ENCODE measurements around the gene GABRB3.

The GABRB3 gene

GRCh38 chr15:26670116-26670515, 102.8 kb downstream of the GABRB3 start:
- no peak for DNase-seq (ENCODE audit: low spot score)
- TF ChIP-seq CTCF (IDR thresholded peaks at IDR 0.05; ENCODE audit: extremely low read depth, insufficient read depth, missing control alignments) = no peak
- in situ Hi-C loops (cut with MboI; ENCODE audit: low pct_unique_long_range_greater_than_20kb, low sequenced_read_pairs, unreplicated experiment) = no loop called here

GRCh38 chr15:26667222-26667988, 105.5 kb downstream of the GABRB3 start:
- TF ChIP-seq CTCF (IDR thresholded peaks at IDR 0.05; ENCODE audit: extremely low read depth, insufficient read depth, missing control alignments) = no peak
- DNase-seq (ENCODE audit: low spot score) = no peak
- in situ Hi-C loops (cut with MboI; ENCODE audit: low pct_unique_long_range_greater_than_20kb, low sequenced_read_pairs, unreplicated experiment) = no loop called here

DNA sequence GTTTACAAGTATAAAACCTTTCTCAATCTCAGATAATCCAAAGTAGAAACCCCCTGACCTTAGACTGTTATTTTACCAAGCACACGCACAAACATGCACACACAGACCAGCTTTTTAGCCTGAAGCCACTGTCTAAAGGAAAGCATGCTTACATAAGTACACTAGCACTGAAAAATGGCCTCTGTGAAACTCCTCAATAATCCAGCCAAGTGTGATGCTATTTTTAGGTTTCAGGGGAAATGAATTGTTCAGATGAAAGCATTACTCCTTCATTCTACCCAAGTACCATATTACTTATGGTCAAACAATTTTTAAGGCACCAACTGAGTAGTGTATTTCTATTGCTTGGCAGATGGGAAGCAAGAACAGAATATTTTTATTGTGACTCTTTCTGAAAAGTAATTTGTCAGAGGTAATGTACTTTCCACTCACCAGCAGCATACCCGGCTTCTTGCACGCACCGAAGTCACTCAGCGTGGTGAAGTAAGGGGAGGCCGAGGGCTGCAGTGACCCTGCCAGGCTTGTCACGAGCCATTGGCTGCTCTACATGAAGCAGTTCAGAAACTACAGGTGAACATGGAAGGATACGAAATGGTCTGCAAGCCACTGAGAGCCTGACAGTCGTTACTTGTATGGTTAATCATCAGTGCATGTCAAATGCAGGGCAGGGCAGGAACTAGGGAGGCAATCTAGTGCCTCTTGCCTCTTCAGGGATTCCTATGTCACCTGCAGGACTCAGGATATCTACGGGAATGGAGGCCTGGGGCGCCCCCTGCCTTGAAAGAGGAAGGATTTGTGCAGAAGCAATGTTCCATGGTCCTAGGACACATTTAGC, 106.7 kb downstream of the GABRB3 start:
- in situ Hi-C loops (cut with MboI; ENCODE audit: low pct_unique_long_range_greater_than_20kb, low sequenced_read_pairs, unreplicated experiment) = no loop called here
- TF ChIP-seq CTCF (IDR thresholded peaks at IDR 0.05; ENCODE audit: extremely low read depth, insufficient read depth, missing control alignments) = no peak
- no peak for DNase-seq (ENCODE audit: low spot score)

- in situ Hi-C loops (cut with MboI; ENCODE audit: low pct_unique_long_range_greater_than_20kb, low sequenced_read_pairs, unreplicated experiment) = no loop called here
- no peak for TF ChIP-seq CTCF (IDR thresholded peaks at IDR 0.05; ENCODE audit: extremely low read depth, insufficient read depth, missing control alignments)
- DNase-seq (ENCODE audit: low spot score) = no peak
Measured at GRCh38 chr15:26662283-26662682, 110.6 kb downstream of the GABRB3 start.

GRCh38 chr15:26661748-26662147, 111.1 kb downstream of the GABRB3 start:
- TF ChIP-seq CTCF (IDR thresholded peaks at IDR 0.05; ENCODE audit: extremely low read depth, insufficient read depth, missing control alignments) = no peak
- in situ Hi-C loops (cut with MboI; ENCODE audit: low pct_unique_long_range_greater_than_20kb, low sequenced_read_pairs, unreplicated experiment) = no loop called here
- no peak for DNase-seq (ENCODE audit: low spot score)

DNA sequence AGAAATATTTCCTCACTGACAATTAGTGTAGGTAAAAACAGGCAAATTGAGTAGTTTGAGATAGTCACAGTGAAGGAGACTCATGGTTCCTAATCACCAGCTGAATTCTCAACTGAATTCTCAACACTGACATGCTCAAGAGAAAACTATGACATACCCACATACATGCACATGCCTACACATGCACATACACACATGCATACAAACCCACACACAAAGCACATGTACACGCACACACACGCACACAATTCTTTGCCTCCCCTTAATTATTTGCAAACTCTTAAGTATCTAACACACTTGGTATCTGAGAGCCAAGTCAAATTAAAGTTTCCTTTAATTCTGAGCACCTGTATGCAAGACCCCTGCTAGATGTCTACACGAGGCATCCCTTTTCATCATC, 111.8 kb downstream of the GABRB3 start:
- in situ Hi-C loops (cut with MboI; ENCODE audit: low pct_unique_long_range_greater_than_20kb, low sequenced_read_pairs, unreplicated experiment) = no loop called here
- DNase-seq (ENCODE audit: low spot score) = no peak
- no peak for TF ChIP-seq CTCF (IDR thresholded peaks at IDR 0.05; ENCODE audit: extremely low read depth, insufficient read depth, missing control alignments)
